Tibial artery (tissue), 4 donors: ENCODE measurements around the gene ETS1.

ENCODE experiments used
- DNase-seq, 2 donors: peaks; one replicate each; pipeline ENCODE4 v3.0.0-alpha.2; 2019
- H3K27ac ChIP-seq, 2 donors: fragments of 200-600 bp; sonication (generic) in 1 of 2; 1 replicate in 1 of 2; 2 replicates in 1 of 2; pipeline ENCODE4 v1.5.1; 2018 to 2019; ENCODE audit warnings: mild to moderate bottlenecking in 1 of 2
- H3K27me3 ChIP-seq, 2 donors: fragments of 200-600 bp; sonication (generic) in 1 of 2; one replicate each; pipeline versions ENCODE4 v1.5.1 to v1.6.0; 2016 to 2019
- H3K36me3 ChIP-seq, 3 donors: fragments of 200-600 bp; sonication (generic) in 2 of 3; one replicate each; pipeline ENCODE4 v1.5.1; 2016 to 2019; ENCODE audit warnings: mild to moderate bottlenecking in 2 of 3
- H3K4me1 ChIP-seq, 4 donors: fragments of 200-600 bp; sonication (generic) in 2 of 4; 1 replicate in 3 of 4; 2 replicates in 1 of 4; pipeline ENCODE4 v1.5.1; 2016 to 2019
- H3K4me3 ChIP-seq, 2 donors: fragments of 200-600 bp; sonication (generic) in 1 of 2; 1 replicate in 1 of 2; 2 replicates in 1 of 2; pipeline ENCODE4 v1.5.1; 2018 to 2019; ENCODE audit warnings: mild to moderate bottlenecking in 2 of 2
- H3K9me3 ChIP-seq, 3 donors: fragments of 200-600 bp; sonication (generic) in 1 of 3; one replicate each; pipeline ENCODE4 v1.5.1; 2016 to 2019
- CTCF ChIP-seq, 2 experiments: fragments of 200-600 bp in 1 of 2; fragments of 450-650 bp in 1 of 2; IDR thresholded peaks; one replicate each; pipeline ENCODE4 v1.5.1; 2017 to 2019; ENCODE audit warnings: antibody characterized with exemption in 2 of 2, mild to moderate bottlenecking in 1 of 2, moderate library complexity in 1 of 2
- intact Hi-C: fragments of 100-400 bp; cut with DNase I; formaldehyde crosslinking; loops from one replicate; pipeline ENCODE4 v1.15.0; 2023; ENCODE audit warnings: low total_unique reads

ETS1 gene

GRCh38 chr11:128422576-128423370 lies 164.6 kb downstream of the ETS1 start:
- Histone ChIP-seq H3K27ac (no peak overlapping the region), H3K4me1 (peaks cover 0 to 29% (median 14%) of the 10 kb centered on the region in 4 donors), H3K4me3 (no peak overlapping the region), H3K9me3 (no peaks in the 10 kb centered on the region), H3K36me3 (no peaks in the 10 kb centered on the region), H3K27me3 (no peaks in the 10 kb centered on the region)
- TF ChIP-seq CTCF (IDR thresholded peaks at IDR 0.05), result no peak
- intact Hi-C loops, result no loop called here
- DNase-seq, result no peak

DNA sequence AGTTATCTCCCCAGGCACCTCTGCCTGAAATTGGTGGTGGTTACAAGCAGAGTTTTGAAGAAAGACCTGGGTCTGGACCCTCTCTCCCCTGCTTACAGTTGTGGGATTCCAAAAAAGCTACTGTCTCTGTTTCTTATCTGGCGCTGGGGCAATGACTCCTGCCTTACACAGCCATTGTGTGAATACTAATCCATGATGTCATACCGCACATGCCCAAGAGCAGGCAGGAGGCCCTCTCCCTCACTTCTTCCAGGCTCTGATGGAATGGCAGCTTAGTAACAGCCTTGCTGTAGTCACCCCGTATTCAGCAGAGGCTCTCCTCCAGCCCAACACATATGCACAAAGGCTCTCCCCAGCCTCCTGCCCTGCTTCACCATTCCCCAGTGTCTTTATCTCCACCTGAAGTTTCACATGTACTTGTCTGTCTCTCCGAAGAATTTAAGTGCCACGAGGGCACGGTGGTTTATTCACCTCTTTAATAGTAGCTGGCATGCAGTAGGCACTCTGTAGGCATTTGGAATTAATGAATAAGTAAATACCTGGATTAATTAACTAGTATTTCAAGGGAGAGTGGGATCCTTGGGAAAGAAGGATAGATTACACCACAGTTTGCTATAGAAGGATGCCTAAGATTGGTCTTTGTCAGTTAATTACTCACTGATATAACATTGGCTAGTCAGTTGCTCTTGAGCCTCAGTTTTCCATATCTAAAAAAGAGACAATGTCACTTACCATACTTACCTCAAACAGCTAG lies 165.6 kb downstream of the ETS1 start:
- Histone ChIP-seq H3K4me3 (no peak overlapping the region), H3K9me3 (no peaks in the 10 kb centered on the region), H3K36me3 (no peaks in the 10 kb centered on the region), H3K4me1 (peaks cover 0 to 29% (median 14%) of the 10 kb centered on the region in 4 donors), H3K27ac (no peak overlapping the region), H3K27me3 (no peaks in the 10 kb centered on the region)
- intact Hi-C loops, result no loop called here
- no peak for TF ChIP-seq CTCF (IDR thresholded peaks at IDR 0.05)
- DNase-seq, result no peak

- H3K4me1 ChIP-seq, result peaks cover 0 to 29% (median 14%) of the 10 kb centered on the region in 4 donors
- H3K36me3 ChIP-seq, result no peaks in the 10 kb centered on the region
- no peak for DNase-seq
- H3K27ac ChIP-seq, result no peak overlapping the region
- H3K4me3 ChIP-seq, result no peak overlapping the region
- TF ChIP-seq CTCF (IDR thresholded peaks at IDR 0.05), result no peak
- H3K27me3 ChIP-seq, result no peaks in the 10 kb centered on the region
- intact Hi-C loops, result no loop called here
- H3K9me3 ChIP-seq, result no peaks in the 10 kb centered on the region
These were observed 166.4 kb downstream of the ETS1 start for GRCh38 chr11:128420951-128421350.

- DNase-seq, result no peak
- H3K4me3 ChIP-seq, result no peak overlapping the region
- no peaks in the 10 kb centered on the region for H3K9me3 ChIP-seq
- H3K27ac ChIP-seq, result no peak overlapping the region
- H3K36me3 ChIP-seq, result no peaks in the 10 kb centered on the region
- no peak for TF ChIP-seq CTCF (IDR thresholded peaks at IDR 0.05)
- no peaks in the 10 kb centered on the region for H3K27me3 ChIP-seq
- intact Hi-C loops, result no loop called here
- H3K4me1 ChIP-seq, result peaks cover 0 to 29% (median 14%) of the 10 kb centered on the region in 4 donors
These were observed 167.1 kb downstream of the ETS1 start for GRCh38 chr11:128420265-128420664.

DNA sequence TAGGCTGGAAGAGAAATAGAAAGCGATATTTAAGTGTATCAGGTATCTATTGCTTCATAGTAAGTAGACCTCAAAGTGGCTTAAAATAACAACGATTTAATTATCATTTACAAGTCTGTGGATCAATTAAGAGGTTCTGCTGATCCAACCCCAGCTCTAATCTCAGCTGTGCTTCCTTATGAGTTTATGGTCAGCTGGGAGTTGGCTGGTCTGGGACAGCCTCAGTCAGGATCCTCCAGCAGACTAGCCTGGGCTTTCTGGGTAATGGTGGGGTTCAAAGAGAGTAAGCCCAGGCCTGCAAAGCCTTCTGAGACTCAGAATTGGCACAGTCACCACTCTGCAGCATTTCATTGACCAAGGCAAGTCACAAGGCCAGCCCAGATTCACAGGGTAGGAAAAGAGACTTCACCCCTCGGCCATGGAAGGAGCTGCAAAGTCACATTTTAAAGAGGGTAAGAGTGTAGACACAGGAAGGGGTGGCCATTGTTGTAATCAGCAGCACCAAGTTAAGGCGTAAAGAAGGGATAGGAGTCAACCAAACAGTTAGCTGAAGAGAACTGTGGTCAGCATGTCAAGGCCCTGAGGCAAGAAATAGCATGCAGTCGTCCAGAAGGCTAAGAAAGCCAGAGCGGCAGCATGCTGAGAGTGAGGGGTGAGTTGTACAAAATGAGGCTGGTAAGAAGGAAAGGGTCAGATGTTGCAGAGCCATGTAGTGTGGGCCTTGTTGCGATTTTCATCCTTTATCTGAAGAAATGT lies 168.2 kb downstream of the ETS1 start:
- DNase-seq, result no peak
- H3K9me3 ChIP-seq, result no peaks in the 10 kb centered on the region
- no peaks in the 10 kb centered on the region for H3K27me3 ChIP-seq
- H3K27ac ChIP-seq, result no peak overlapping the region
- H3K4me1 ChIP-seq, result peaks cover 0 to 19% (median 5%) of the 10 kb centered on the region in 4 donors
- no peak for TF ChIP-seq CTCF (IDR thresholded peaks at IDR 0.05)
- H3K4me3 ChIP-seq, result no peak overlapping the region
- intact Hi-C loops, result no loop called here
- H3K36me3 ChIP-seq, result no peaks in the 10 kb centered on the region
